Transverse colon (tissue), 4 donors: ENCODE measurements around the gene POLRMT. TPM values are rescaled to one million over a fixed set of nuclear protein-coding genes. Genes with fewer than 3 reads are reported as not detected.

Source experiments
- DNase-seq: peaks from one replicate; pipeline ENCODE4 v3.0.0-alpha.2; 2019
- H3K27ac ChIP-seq, 4 donors: fragments of 200-600 bp; sonication (generic); 2 replicates each; pipeline ENCODE4 v1.5.1; 2016 to 2018; ENCODE audit warnings: inconsistent platforms in 4 of 4
- H3K27me3 ChIP-seq: fragments of 200-600 bp; sonication (generic); 2 replicates; pipeline ENCODE4 v1.5.1; 2017; ENCODE audit warnings: inconsistent platforms
- H3K36me3 ChIP-seq, 4 donors: fragments of 200-600 bp; sonication (generic); 2 replicates each; pipeline ENCODE4 v1.5.1; 2017 to 2019; ENCODE audit warnings: inconsistent platforms in 4 of 4
- H3K4me1 ChIP-seq, 4 donors: fragments of 200-600 bp; sonication (generic); 2 replicates each; pipeline ENCODE4 v1.5.1; 2017 to 2020; ENCODE audit warnings: inconsistent platforms in 4 of 4
- H3K4me3 ChIP-seq, 4 donors: fragments of 200-600 bp; sonication (generic); 1 replicate in 1 of 4; 2 replicates in 3 of 4; pipeline versions ENCODE4 v1.5.1 to v1.6.1; 2017 to 2019; ENCODE audit warnings: inconsistent platforms in 4 of 4
- H3K9me3 ChIP-seq, 2 donors: fragments of 200-600 bp; sonication (generic); 2 replicates each; pipeline ENCODE4 v1.5.1; 2017 to 2019; ENCODE audit warnings: inconsistent platforms in 2 of 2
- CTCF ChIP-seq, 5 experiments: fragments of 200-600 bp in 3 of 5; fragments of 450-650 bp in 2 of 5; sonication (generic) in 3 of 5; IDR thresholded peaks; 1 replicate in 2 of 5; 2 replicates in 3 of 5; pipeline ENCODE4 v1.5.1; 2016 to 2017; ENCODE audit warnings: antibody characterized with exemption in 5 of 5, inconsistent platforms in 3 of 5, mild to moderate bottlenecking in 2 of 5, moderate library complexity in 1 of 5
- EP300 ChIP-seq: sonication (generic); formaldehyde crosslinking; IDR thresholded peaks from one replicate; pipeline ENCODE4 v1.6.1; 2017; ENCODE audit warnings: antibody characterized with exemption, low read depth
- POLR2A ChIP-seq: fragments of 450-650 bp; IDR thresholded peaks from one replicate; pipeline ENCODE4 v1.6.1; 2016; ENCODE audit warnings: antibody characterized with exemption, mild to moderate bottlenecking, moderate library complexity
- POLR2AphosphoS5 ChIP-seq, 3 donors: sonication (generic); formaldehyde crosslinking; IDR thresholded peaks; one replicate each; pipeline ENCODE4 v1.6.1; 2016; ENCODE audit warnings: antibody characterized with exemption in 3 of 3
- WGBS, 2 donors: methylation state at CpG; one replicate each; pipeline ENCODE4 v1.1.5; 2018; ENCODE audit warnings: low coverage in 1 of 2; 5-methylcytosine and 5-hydroxymethylcytosine counted together
- in situ Hi-C, 4 donors: fragments of 200-750 bp; cut with MboI; loops; one replicate each; pipeline versions ENCODE4 v1.15.0 to v1.15.1; 2017; ENCODE audit warnings: low sequenced_read_pairs in 3 of 4, low pct_ligation_motif_present in 1 of 4, low pct_unique_long_range_greater_than_20kb in 1 of 4
- intact Hi-C: fragments of 100-400 bp; cut with DNase I; formaldehyde crosslinking; loops from one replicate; pipeline ENCODE4 v1.15.1; 2023; ENCODE audit warnings: low total_unique reads
- total RNA-seq, 4 donors: library from RNA; depleted of rRNA; stranded (reverse); fragments of >200 nt; gene quantifications; one replicate each; pipeline ENCODE4 v1.1.0, GENCODE V29; 2016

Gene POLRMT
- total RNA-seq, 4 donors from 2014 or later, result 45.9 to 114 (median 63.9) TPM

GRCh38 chr19:657611-658010, 24.3 kb upstream of the POLRMT start:
- no peak overlapping the region for H3K4me3 ChIP-seq
- no peaks in the 10 kb centered on the region for H3K36me3 ChIP-seq
- H3K9me3 ChIP-seq, result no peaks in the 10 kb centered on the region
- no peak overlapping the region for H3K27ac ChIP-seq
- H3K4me1 ChIP-seq, result peaks cover 42 to 50% (median 44%) of the 10 kb centered on the region in 4 donors
- in situ Hi-C loops (no loop called here), intact Hi-C loops (no loop called here)
- DNase-seq, result no peak
- H3K27me3 ChIP-seq, result no peaks in the 10 kb centered on the region
- 77% methylated on average over 19 of the region's 19 CpGs; no CpG with 5 or more reads in 1 of the 2 donors for WGBS, 2 donors
- TF ChIP-seq POLR2A (no peak), EP300 (no peak), CTCF (IDR thresholded peaks at IDR 0.05) (no peak), POLR2AphosphoS5 (IDR thresholded peaks at IDR 0.05) (no peak)

GRCh38 chr19:656751-657559, 23.6 kb upstream of the POLRMT start:
- intact Hi-C loops, result no loop called here
- DNase-seq, result no peak
- in situ Hi-C loops, result no loop called here
- peaks cover 0 to 3% (median 0%) of the 10 kb centered on the region in 4 donors for H3K36me3 ChIP-seq
- H3K27me3 ChIP-seq, result no peaks in the 10 kb centered on the region
- H3K4me1 ChIP-seq, result peaks cover 42 to 47% (median 43%) of the 10 kb centered on the region in 4 donors
- H3K27ac ChIP-seq, result no peak overlapping the region
- TF ChIP-seq EP300, result no peak
- TF ChIP-seq POLR2AphosphoS5 (IDR thresholded peaks at IDR 0.05), result no peak
- no peak for TF ChIP-seq POLR2A
- TF ChIP-seq CTCF (IDR thresholded peaks at IDR 0.05), result no peak
- H3K9me3 ChIP-seq, result no peaks in the 10 kb centered on the region
- H3K4me3 ChIP-seq, result no peak overlapping the region
- 79% methylated on average over 36 of the region's 43 CpGs; no CpG with 5 or more reads in 1 of the 2 donors for WGBS, 2 donors

- in situ Hi-C loops (no loop called here), intact Hi-C loops (no loop called here)
- H3K27me3 ChIP-seq, result no peaks in the 10 kb centered on the region
- H3K27ac ChIP-seq, result no peak overlapping the region
- no peak overlapping the region for H3K4me3 ChIP-seq
- no peak for TF ChIP-seq EP300
- no peak for TF ChIP-seq POLR2AphosphoS5 (IDR thresholded peaks at IDR 0.05)
- no peak for TF ChIP-seq CTCF (IDR thresholded peaks at IDR 0.05)
- no peak for TF ChIP-seq POLR2A
- H3K36me3 ChIP-seq, result peaks cover 0 to 12% (median 3%) of the 10 kb centered on the region in 4 donors
- peaks cover 30 to 35% (median 32%) of the 10 kb centered on the region in 4 donors for H3K4me1 ChIP-seq
- DNase-seq, result no peak
- WGBS, 2 donors, result 80 to 86% methylated on average over 2 to 16 of the region's 17 CpGs
- H3K9me3 ChIP-seq, result no peaks in the 10 kb centered on the region
Measured at GRCh38 chr19:655691-656090, 22.4 kb upstream of the POLRMT start.

GRCh38 chr19:653425-653824, 20.1 kb upstream of the POLRMT start:
- peaks cover 9 to 12% (median 11%) of the 10 kb centered on the region in 4 donors for H3K4me1 ChIP-seq
- DNase-seq, result no peak
- H3K27me3 ChIP-seq, result no peaks in the 10 kb centered on the region
- intact Hi-C loops, result no loop called here
- H3K36me3 ChIP-seq, result peaks cover 0 to 24% (median 9%) of the 10 kb centered on the region in 4 donors
- no peak overlapping the region for H3K4me3 ChIP-seq
- in situ Hi-C loops, result no loop called here
- TF ChIP-seq CTCF (IDR thresholded peaks at IDR 0.05) (no peak), POLR2AphosphoS5 (IDR thresholded peaks at IDR 0.05) (no peak), EP300 (no peak), POLR2A (no peak)
- H3K27ac ChIP-seq, result no peak overlapping the region
- WGBS, 2 donors, result 89% methylated on average over 17 of the region's 17 CpGs; no CpG with 5 or more reads in 1 of the 2 donors
- no peaks in the 10 kb centered on the region for H3K9me3 ChIP-seq
